Astrocyte (in vitro differentiated cells and primary cell): ENCODE results near the gene STRBP.

Experiments used
- CTCF ChIP-seq: IDR thresholded peaks from 2 replicates; pipeline ENCODE4 v1.5.1; 2011; ENCODE audit warnings: low read depth, mild to moderate bottlenecking, inconsistent platforms, low read length, moderate library complexity; ENCODE audit not compliant: insufficient read depth
- EZH2 ChIP-seq: IDR thresholded peaks from 2 replicates; pipeline ENCODE4 v1.6.1; 2012; ENCODE audit warnings: mild to moderate bottlenecking, low read length, inconsistent platforms; ENCODE audit not compliant: insufficient read depth

- TF ChIP-seq CTCF (no peak), EZH2 (no peak)
Measured at GRCh38 chr9:123206065-123206464, 62.3 kb downstream of the STRBP start.
